MM.1S (cell line): Measurements from ENCODE around the gene CD48.

Source experiments
- DNase-seq: peaks from one replicate; pipeline ENCODE4 v3.0.0-alpha.2; 2015
- H2AFZ ChIP-seq: fragments of 300-600 bp; sonication (generic); 2 replicates; pipeline ENCODE4 v1.6.0; 2016; ENCODE audit warnings: antibody characterized with exemption, low read length
- H3F3A ChIP-seq: fragments of 300-600 bp; sonication (generic); 2 replicates; pipeline ENCODE4 v1.6.1; 2016; ENCODE audit warnings: mild to moderate bottlenecking, antibody characterized with exemption, low read length, moderate library complexity, mixed read lengths; ENCODE audit not compliant: insufficient read depth
- H3K27ac ChIP-seq: fragments of 300-600 bp; sonication (generic); 2 replicates; pipeline ENCODE4 v1.5.1; 2016; ENCODE audit warnings: mild to moderate bottlenecking, low read length
- H3K27me3 ChIP-seq: fragments of 300-600 bp; sonication (generic); replicated peaks from 2 replicates; pipeline ENCODE4 v1.6.0; 2016; ENCODE audit warnings: low read length; ENCODE audit not compliant: insufficient read depth
- H3K36me3 ChIP-seq: fragments of 300-600 bp; sonication (generic); replicated peaks from 2 replicates; pipeline ENCODE4 v1.6.1; 2016; ENCODE audit warnings: mild to moderate bottlenecking, low read length, mixed read lengths; ENCODE audit not compliant: insufficient read depth
- H3K4me1 ChIP-seq: fragments of 300-600 bp; sonication (generic); 2 replicates; pipeline ENCODE4 v1.6.1; 2016; ENCODE audit warnings: low read length, mixed read lengths
- H3K4me2 ChIP-seq: fragments of 300-600 bp; sonication (generic); 2 replicates; pipeline ENCODE4 v1.6.0; 2016; ENCODE audit warnings: low read depth, low read length
- H3K4me3 ChIP-seq: fragments of 300-600 bp; sonication (generic); 2 replicates; pipeline ENCODE4 v1.5.1; 2016; ENCODE audit warnings: low read length, mixed read lengths
- H3K79me2 ChIP-seq: fragments of 300-600 bp; sonication (generic); 2 replicates; pipeline ENCODE4 v1.6.1; 2016; ENCODE audit warnings: mixed run types, low read length, mixed read lengths
- H3K9ac ChIP-seq: fragments of 300-600 bp; sonication (generic); 2 replicates; pipeline ENCODE4 v1.6.1; 2016; ENCODE audit warnings: low read length, mixed read lengths
- H3K9me2 ChIP-seq: fragments of 300-600 bp; sonication (generic); replicated peaks from 2 replicates; pipeline ENCODE4 v1.6.1; 2016; ENCODE audit warnings: mild to moderate bottlenecking, low read length, mixed read lengths; ENCODE audit not compliant: insufficient read depth
- H3K9me3 ChIP-seq: fragments of 300-600 bp; sonication (generic); replicated peaks from 2 replicates; pipeline ENCODE4 v1.6.1; 2016; ENCODE audit warnings: mild to moderate bottlenecking, low read length, mixed read lengths; ENCODE audit not compliant: insufficient read depth
- H4K20me1 ChIP-seq: fragments of 300-600 bp; sonication (generic); 2 replicates; pipeline ENCODE4 v1.6.1; 2016; ENCODE audit warnings: mild to moderate bottlenecking, low read length, moderate library complexity, mixed read lengths; ENCODE audit not compliant: insufficient read depth
- EZH2 ChIP-seq: fragments of 300-600 bp; sonication (generic); optimal IDR thresholded peaks from 2 replicates; pipeline ENCODE3; 2017; ENCODE audit warnings: low read depth, mild to moderate bottlenecking, antibody characterized with exemption, low read length, mixed read lengths
- EZH2phosphoT487 ChIP-seq: fragments of 300-600 bp; sonication (generic); IDR thresholded peaks from 2 replicates; pipeline ENCODE4 v1.6.1; 2018; ENCODE audit warnings: antibody characterized with exemption, low read length
- TF ChIP-seq, protein P1 (sequence below): fragments of 300-600 bp; sonication (generic); IDR thresholded peaks from 2 replicates; pipeline ENCODE4 v1.5.1; 2016; ENCODE audit warnings: antibody characterized with exemption, low read length, mixed read lengths

CD48 gene

DNA sequence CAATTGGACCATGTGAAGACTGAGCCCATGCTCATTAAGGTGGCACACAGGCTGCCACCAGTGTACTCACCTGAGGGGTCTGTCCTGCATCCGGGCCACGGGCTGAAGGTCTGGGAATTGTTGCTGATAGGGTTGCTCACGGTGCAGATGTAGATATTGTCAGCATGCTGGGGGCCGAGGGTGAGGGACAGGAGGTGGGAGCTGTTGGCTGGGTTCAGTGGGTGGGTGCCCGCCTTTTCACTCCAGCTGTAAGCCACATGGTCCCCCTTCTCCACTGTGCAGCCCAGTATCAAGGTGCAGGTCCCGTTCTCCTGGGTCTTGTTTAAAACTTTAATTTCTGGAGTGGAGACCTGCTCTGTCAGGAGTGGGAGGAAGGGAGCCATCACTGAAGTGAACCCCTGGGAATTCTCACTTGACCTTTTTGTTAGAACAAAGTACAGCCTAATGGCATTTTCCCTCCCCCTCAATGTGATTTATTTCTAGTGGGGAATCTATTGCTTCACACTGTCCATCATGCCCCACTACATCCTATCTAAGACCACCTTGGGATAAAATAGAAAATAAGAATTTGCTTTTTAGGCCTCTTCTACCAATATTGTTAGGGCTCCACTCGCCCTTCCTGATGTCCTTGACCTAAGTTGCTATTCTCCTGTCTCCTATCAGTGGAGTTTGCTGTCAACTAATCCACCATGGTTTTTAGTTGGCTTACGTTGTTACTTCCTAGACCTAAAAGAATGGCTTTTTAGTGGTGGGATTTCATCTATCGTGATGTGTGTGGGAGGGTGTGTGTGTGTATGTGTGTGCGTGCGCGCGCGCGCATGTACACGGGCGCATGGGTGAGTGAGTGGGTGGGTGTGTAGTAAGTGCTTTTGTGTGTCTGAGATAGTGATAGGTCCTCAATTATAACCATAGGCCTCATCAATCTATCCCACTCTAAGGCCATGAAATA, 76.8 kb downstream of the CD48 start:
- Histone ChIP-seq H3F3A (no peaks in the 10 kb centered on the region), H3K4me3 (no peak overlapping the region), H2AFZ (no peak overlapping the region), H3K79me2 (no peaks in the 10 kb centered on the region), H3K27me3 (no peaks in the 10 kb centered on the region), H3K36me3 (no peaks in the 10 kb centered on the region), H3K4me1 (peaks cover 25% of the 10 kb centered on the region), H4K20me1 (no peaks in the 10 kb centered on the region), H3K4me2 (no peak overlapping the region), H3K27ac (no peak overlapping the region), H3K9me2 (no peaks in the 10 kb centered on the region), H3K9me3 (no peaks in the 10 kb centered on the region), H3K9ac (no peak overlapping the region)
- TF ChIP-seq EZH2 (no peak), EZH2phosphoT487 (no peak)
- TF ChIP-seq, protein P1, sequence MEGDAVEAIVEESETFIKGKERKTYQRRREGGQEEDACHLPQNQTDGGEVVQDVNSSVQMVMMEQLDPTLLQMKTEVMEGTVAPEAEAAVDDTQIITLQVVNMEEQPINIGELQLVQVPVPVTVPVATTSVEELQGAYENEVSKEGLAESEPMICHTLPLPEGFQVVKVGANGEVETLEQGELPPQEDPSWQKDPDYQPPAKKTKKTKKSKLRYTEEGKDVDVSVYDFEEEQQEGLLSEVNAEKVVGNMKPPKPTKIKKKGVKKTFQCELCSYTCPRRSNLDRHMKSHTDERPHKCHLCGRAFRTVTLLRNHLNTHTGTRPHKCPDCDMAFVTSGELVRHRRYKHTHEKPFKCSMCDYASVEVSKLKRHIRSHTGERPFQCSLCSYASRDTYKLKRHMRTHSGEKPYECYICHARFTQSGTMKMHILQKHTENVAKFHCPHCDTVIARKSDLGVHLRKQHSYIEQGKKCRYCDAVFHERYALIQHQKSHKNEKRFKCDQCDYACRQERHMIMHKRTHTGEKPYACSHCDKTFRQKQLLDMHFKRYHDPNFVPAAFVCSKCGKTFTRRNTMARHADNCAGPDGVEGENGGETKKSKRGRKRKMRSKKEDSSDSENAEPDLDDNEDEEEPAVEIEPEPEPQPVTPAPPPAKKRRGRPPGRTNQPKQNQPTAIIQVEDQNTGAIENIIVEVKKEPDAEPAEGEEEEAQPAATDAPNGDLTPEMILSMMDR, result no peak
- no peak for DNase-seq

DNA sequence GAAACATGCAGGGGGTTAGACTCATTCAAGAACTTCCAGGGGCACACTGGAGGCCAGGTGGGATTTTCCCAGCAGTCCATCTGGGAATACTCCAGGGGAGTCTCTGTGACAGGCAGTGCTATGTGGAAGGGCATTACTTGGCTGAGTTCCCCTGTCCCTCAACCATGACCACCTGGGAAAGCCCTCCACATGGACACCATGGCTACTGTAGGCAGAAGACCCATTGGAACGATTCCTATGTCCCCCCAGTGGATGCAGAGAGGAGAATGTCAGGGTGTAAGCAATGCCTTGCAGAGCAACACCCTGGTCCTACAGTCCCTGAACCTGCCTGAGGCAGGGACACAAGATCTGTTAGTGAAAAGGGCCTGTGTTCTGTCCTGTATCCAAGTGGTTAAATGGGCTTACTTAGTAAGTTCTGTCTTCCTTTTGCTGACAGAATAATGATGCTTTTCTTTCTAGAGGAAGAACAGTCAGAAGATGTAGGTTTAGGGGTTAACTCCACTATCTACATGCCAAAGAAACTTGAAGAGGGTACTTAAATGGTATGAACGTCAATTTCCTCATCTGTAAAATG, 78.2 kb downstream of the CD48 start:
- Histone ChIP-seq H2AFZ (no peak overlapping the region), H3K4me2 (no peak overlapping the region), H3K4me1 (peaks cover 34% of the 10 kb centered on the region)

DNA sequence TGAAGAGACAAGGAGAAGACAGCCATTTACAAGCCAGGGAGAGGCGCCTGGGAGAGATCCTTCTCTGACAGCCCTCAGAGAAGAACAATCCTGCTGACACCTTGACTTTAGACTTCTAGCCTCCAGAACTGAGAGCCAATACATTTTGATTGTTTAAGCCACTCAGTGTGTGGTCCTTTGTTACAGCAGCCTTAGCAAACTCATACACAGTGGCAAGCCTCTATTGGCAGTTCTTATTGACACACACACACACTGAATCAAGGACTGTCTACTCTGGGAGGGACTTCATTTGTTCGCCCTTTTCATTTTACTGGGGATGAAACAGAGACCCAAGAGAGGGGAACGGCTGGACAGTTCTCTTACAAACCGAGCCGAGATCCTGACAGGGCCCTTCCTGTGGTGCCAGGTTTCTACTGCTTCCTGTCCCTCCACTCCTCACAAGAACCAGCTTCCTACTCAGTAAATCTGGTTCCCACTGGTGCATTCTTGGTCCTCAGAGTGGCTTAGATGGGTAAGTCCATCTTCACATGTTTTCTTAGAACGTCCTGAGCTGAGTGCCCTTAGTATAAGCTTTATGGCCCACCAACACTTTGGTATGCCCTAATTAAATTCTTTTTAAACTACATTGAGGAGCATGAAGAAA, 79.5 kb downstream of the CD48 start:
- Histone ChIP-seq H3K79me2 (no peaks in the 10 kb centered on the region), H3K27ac (no peak overlapping the region), H3K4me3 (no peak overlapping the region), H3F3A (0 out of 2 replicates have a peak, but pooled peaks cover 3% of the 10 kb centered on the region), H3K27me3 (no peaks in the 10 kb centered on the region), H3K36me3 (no peaks in the 10 kb centered on the region), H4K20me1 (no peaks in the 10 kb centered on the region), H3K4me1 (peaks cover 25% of the 10 kb centered on the region), H3K4me2 (no peak overlapping the region), H3K9ac (no peak overlapping the region), H3K9me2 (no peaks in the 10 kb centered on the region), H3K9me3 (no peaks in the 10 kb centered on the region), H2AFZ (no peak overlapping the region)
- DNase-seq, result no peak
- TF ChIP-seq, protein P1, result no peak
- TF ChIP-seq EZH2 (no peak), EZH2phosphoT487 (no peak)

More for the DNA sequence above, 78.2 kb downstream of the CD48 start:
- no peak for DNase-seq
- H3K36me3 ChIP-seq, result no peaks in the 10 kb centered on the region
- H3F3A ChIP-seq, result 0 out of 2 replicates have a peak, but pooled peaks cover 3% of the 10 kb centered on the region
- TF ChIP-seq EZH2phosphoT487 (no peak), EZH2 (no peak)
- TF ChIP-seq, protein P1, result no peak
- H3K9ac ChIP-seq, result no peak overlapping the region
- H3K4me3 ChIP-seq, result no peak overlapping the region
- no peaks in the 10 kb centered on the region for H3K27me3 ChIP-seq
- no peaks in the 10 kb centered on the region for H3K79me2 ChIP-seq
- H3K9me3 ChIP-seq, result no peaks in the 10 kb centered on the region
- H3K9me2 ChIP-seq, result no peaks in the 10 kb centered on the region
- H3K27ac ChIP-seq, result no peak overlapping the region
- no peaks in the 10 kb centered on the region for H4K20me1 ChIP-seq
